ENCODE data around the gene DPT.

The DPT gene

GRCh38 chr1:168697356-168698126, 31.5 kb downstream of the DPT start:
- no peak for DNase-seq

GRCh38 chr1:168696125-168696760, 32.8 kb downstream of the DPT start:
- no peak for DNase-seq

- DNase-seq = no peak
These were observed 35.2 kb downstream of the DPT start for GRCh38 chr1:168693872-168694238.

GRCh38 chr1:168693197-168693871, 35.7 kb downstream of the DPT start:
- DNase-seq = no peak

GRCh38 chr1:168692472-168692871, 36.5 kb downstream of the DPT start:
- DNase-seq = no peak

GRCh38 chr1:168691541-168691940, 37.5 kb downstream of the DPT start:
- DNase-seq = no peak

GRCh38 chr1:168689726-168690602, 39.0 kb downstream of the DPT start:
- DNase-seq = no peak

- no peak for DNase-seq
These were observed 39.7 kb downstream of the DPT start for GRCh38 chr1:168689327-168689657.

- no peak for DNase-seq
These were observed 40.2 kb downstream of the DPT start for GRCh38 chr1:168688644-168689326.

- no peak for DNase-seq
These were observed 41.2 kb downstream of the DPT start for GRCh38 chr1:168687816-168688215.

- no peak for DNase-seq
These were observed 42.3 kb downstream of the DPT start for GRCh38 chr1:168686666-168687065.

GRCh38 chr1:168683871-168684270, 45.1 kb downstream of the DPT start:
- no peak for DNase-seq

GRCh38 chr1:168676861-168677260, 52.1 kb downstream of the DPT start:
- no peak for DNase-seq

GRCh38 chr1:168676029-168676812, 52.8 kb downstream of the DPT start:
- peak; percentile 77 for DNase-seq

- DNase-seq = no peak
These were observed 54.9 kb downstream of the DPT start for GRCh38 chr1:168673974-168674683.

- DNase-seq = no peak
These were observed 56.7 kb downstream of the DPT start for GRCh38 chr1:168672278-168672677.

- no peak for DNase-seq
These were observed 57.2 kb downstream of the DPT start for GRCh38 chr1:168671782-168672181.

- DNase-seq = no peak
These were observed 63.0 kb downstream of the DPT start for GRCh38 chr1:168665975-168666374.

- DNase-seq = no peak
These were observed 64.8 kb downstream of the DPT start for GRCh38 chr1:168664069-168664834.

GRCh38 chr1:168656485-168656884, 72.5 kb downstream of the DPT start:
- DNase-seq = no peak

Data from NCI-H1048 (cell line).